Mesothelial cell of epicardium (in vitro differentiated cells): ENCODE results near the gene GORASP2. TPM values are rescaled to one million over a fixed set of nuclear protein-coding genes. Genes with fewer than 3 reads are reported as not detected.
"Not testable (repeated sequence)": the region's sequence is repeated elsewhere in the genome, so short reads cannot be mapped to it uniquely, and the experiment has no call there.

ENCODE experiments used
- DNase-seq, 2 experiments: peaks; one replicate each; pipeline ENCODE4 v3.0.0; 2021; ENCODE audit warnings: low spot score in 2 of 2; ENCODE audit not compliant: unreplicated experiment in 2 of 2
- H3K27ac Mint-ChIP-seq: 2 replicates; pipeline ENCODE4 v1.8.0; 2021; ENCODE audit warnings: mixed read lengths
- H3K27me3 Mint-ChIP-seq: 2 replicates; pipeline ENCODE4 v1.8.0; 2021; ENCODE audit warnings: low read depth, mixed read lengths
- H3K36me3 Mint-ChIP-seq: 2 replicates; pipeline ENCODE4 v1.8.0; 2021; ENCODE audit warnings: mixed read lengths
- H3K4me1 Mint-ChIP-seq: 2 replicates; pipeline ENCODE4 v1.8.0; 2021; ENCODE audit warnings: mixed read lengths
- H3K4me3 Mint-ChIP-seq: 2 replicates; pipeline ENCODE4 v1.8.0; 2021; ENCODE audit warnings: mild to moderate bottlenecking, moderate library complexity, mixed read lengths
- H3K9me3 Mint-ChIP-seq: 2 replicates; pipeline ENCODE4 v1.8.0; 2021; ENCODE audit warnings: mixed read lengths
- CTCF ChIP-seq: fragments of 200-600 bp; sonication (generic); IDR thresholded peaks from one replicate; pipeline ENCODE4 v1.5.0; 2021; ENCODE audit warnings: antibody characterized with exemption; ENCODE audit not compliant: unreplicated experiment
- total RNA-seq: library from RNA; stranded (reverse); gene quantifications from 3 replicates; pipeline ENCODE4 v1.2.1, GENCODE V29; 2021

The GORASP2 gene
- total RNA-seq, 1 donor from 2014 or later, result 91.1 TPM

GRCh38 chr2:170895023-170895757 lies 33.9 kb upstream of the GORASP2 start:
- Mint-ChIP-seq H3K27ac (no peak overlapping the region), H3K4me3 (no peak overlapping the region), H3K27me3 (no peaks in the 10 kb centered on the region), H3K9me3 (peaks cover 4% of the 10 kb centered on the region), H3K4me1 (peaks cover 4% of the 10 kb centered on the region), H3K36me3 (no peaks in the 10 kb centered on the region)
- TF ChIP-seq CTCF, result no peak
- no peak for DNase-seq

- no peaks in the 10 kb centered on the region for H3K27me3 Mint-ChIP-seq
- peaks cover 4% of the 10 kb centered on the region for H3K4me1 Mint-ChIP-seq
- no peak for DNase-seq
- no peaks in the 10 kb centered on the region for H3K36me3 Mint-ChIP-seq
- H3K27ac Mint-ChIP-seq, result no peak overlapping the region
- H3K4me3 Mint-ChIP-seq, result no peak overlapping the region
- TF ChIP-seq CTCF, result no peak
- H3K9me3 Mint-ChIP-seq, result peaks cover 4% of the 10 kb centered on the region
Measured at GRCh38 chr2:170896622-170897021, 32.4 kb upstream of the GORASP2 start.

- no peak overlapping the region for H3K27ac Mint-ChIP-seq
- TF ChIP-seq CTCF, result no peak
- no peaks in the 10 kb centered on the region for H3K27me3 Mint-ChIP-seq
- H3K4me1 Mint-ChIP-seq, result peaks cover 4% of the 10 kb centered on the region
- no peak for DNase-seq
- H3K4me3 Mint-ChIP-seq, result no peak overlapping the region
- peaks cover 4% of the 10 kb centered on the region for H3K9me3 Mint-ChIP-seq
- no peaks in the 10 kb centered on the region for H3K36me3 Mint-ChIP-seq
Measured at GRCh38 chr2:170897108-170897507, 31.9 kb upstream of the GORASP2 start.

- Mint-ChIP-seq H3K36me3 (peaks cover 5% of the 10 kb centered on the region), H3K27ac (no peak overlapping the region), H3K27me3 (peaks cover 6% of the 10 kb centered on the region), H3K4me3 (no peak overlapping the region), H3K9me3 (peaks cover 16% of the 10 kb centered on the region), H3K4me1 (no peaks in the 10 kb centered on the region)
- TF ChIP-seq CTCF, result no peak
- no peak for DNase-seq
Measured at GRCh38 chr2:170905864-170906263, 23.2 kb upstream of the GORASP2 start.

GRCh38 chr2:170911314-170911889 lies 17.7 kb upstream of the GORASP2 start:
- H3K27ac Mint-ChIP-seq, result no peak overlapping the region

GRCh38 chr2:170914994-170915666 lies 13.9 kb upstream of the GORASP2 start:
- DNase-seq, H3K4me3 Mint-ChIP-seq, H3K4me1 Mint-ChIP-seq, H3K27ac Mint-ChIP-seq, H3K27me3 Mint-ChIP-seq: not testable (repeated sequence)
- H3K36me3 Mint-ChIP-seq, result peaks cover 20% of the 10 kb centered on the region
- H3K9me3 Mint-ChIP-seq, result peaks cover 66% of the 10 kb centered on the region

More at GRCh38 chr2:170911314-170911889, 17.7 kb upstream of the GORASP2 start:
- TF ChIP-seq CTCF, result no peak
- H3K4me1 Mint-ChIP-seq, result no peaks in the 10 kb centered on the region
- H3K9me3 Mint-ChIP-seq, result peaks cover 47% of the 10 kb centered on the region
- DNase-seq, result no peak
- peaks cover 8% of the 10 kb centered on the region for H3K36me3 Mint-ChIP-seq
- H3K27me3 Mint-ChIP-seq, result no peaks in the 10 kb centered on the region
- H3K4me3 Mint-ChIP-seq, result no peak overlapping the region
